SK-N-SH (cell line): ENCODE results near the gene PALLD. TPM values are rescaled to one million over a fixed set of nuclear protein-coding genes. Genes with fewer than 3 reads are reported as not detected.

Source experiments
- CTCF ChIA-PET: fragments of 300-600, 350-600 bp; formaldehyde crosslinking; extraction: SDS; loops from one replicate; lab custom pipeline; 2021; lab: Yijun Ruan, JAX
- POLR2A ChIA-PET: fragments of 350-600 bp; sonication (Branson Sonifier 250); formaldehyde crosslinking; extraction: SDS; loops from one replicate; lab custom pipeline; 2020; ENCODE audit warnings: antibody characterized with exemption, inconsistent platforms; lab: Yijun Ruan, JAX
- DNase-seq: peaks from one replicate; pipeline ENCODE4 v3.0.0; 2012
- H2AFZ ChIP-seq: fragments of 200-600 bp; sonication (generic); 2 replicates; pipeline ENCODE4 v1.8.1; 2016; ENCODE audit warnings: antibody characterized with exemption, mild to moderate bottlenecking, low read depth
- H3F3A ChIP-seq: fragments of 200-600 bp; sonication (generic); replicated peaks from 2 replicates; pipeline ENCODE3; 2016; ENCODE audit warnings: antibody characterized with exemption, mild to moderate bottlenecking; ENCODE audit not compliant: insufficient read depth
- H3K27ac ChIP-seq, 2 experiments: fragments of 200-500 bp in 1 of 2; fragments of 200-600 bp in 1 of 2; sonication (Bioruptor generic) in 1 of 2; sonication (generic), shearing (Covaris generic) in 1 of 2; 2 replicates each; pipeline versions ENCODE4 v1.5.1 to v1.6.1; 2014 to 2016; ENCODE audit warnings: low read depth in 2 of 2, inconsistent platforms in 1 of 2, low read length in 1 of 2, mild to moderate bottlenecking in 1 of 2, mixed read lengths in 1 of 2
- H3K27me3 ChIP-seq: fragments of 200-600 bp; sonication (generic), shearing (Covaris generic); 2 replicates; pipeline ENCODE4 v1.6.1; 2016; ENCODE audit warnings: mixed run types; ENCODE audit not compliant: insufficient read depth
- H3K36me3 ChIP-seq, 2 experiments: fragments of 200-500 bp in 1 of 2; fragments of 200-600 bp in 1 of 2; sonication (Bioruptor generic) in 1 of 2; sonication (generic) in 1 of 2; replicated peaks in 1 of 2; 2 replicates each; pipeline versions ENCODE3 to v1.5.1; 2014 to 2016; ENCODE audit warnings: low read length in 1 of 2, mild to moderate bottlenecking in 1 of 2; ENCODE audit not compliant: insufficient read depth in 2 of 2, control insufficient read depth in 1 of 2
- H3K4me1 ChIP-seq, 2 experiments: fragments of 200-500 bp in 1 of 2; fragments of 200-600 bp in 1 of 2; sonication (Bioruptor generic) in 1 of 2; sonication (generic), shearing (Covaris generic) in 1 of 2; 2 replicates each; pipeline versions ENCODE4 v1.5.1 to v1.6.1; 2014 to 2016; ENCODE audit warnings: low read depth in 1 of 2, low read length in 1 of 2, mixed run types in 1 of 2; ENCODE audit not compliant: insufficient read depth in 2 of 2, control insufficient read depth in 1 of 2
- H3K4me2 ChIP-seq: fragments of 200-600 bp; sonication (generic), shearing (Covaris generic); 2 replicates; pipeline ENCODE4 v1.6.1; 2017; ENCODE audit warnings: mixed run types
- H3K4me3 ChIP-seq, 2 experiments: fragments of 200-500 bp in 1 of 2; fragments of 200-600 bp in 1 of 2; sonication (Bioruptor generic) in 1 of 2; sonication (generic), shearing (Covaris generic) in 1 of 2; 2 replicates each; pipeline versions ENCODE4 v1.5.1 to v1.8.1; 2014 to 2016; ENCODE audit warnings: low read depth in 2 of 2, inconsistent platforms in 1 of 2, low read length in 1 of 2, mild to moderate bottlenecking in 1 of 2, mixed read lengths in 1 of 2, moderate library complexity in 1 of 2
- H3K79me2 ChIP-seq: fragments of 200-600 bp; sonication (generic); 2 replicates; pipeline ENCODE4 v1.8.1; 2017; ENCODE audit warnings: mild to moderate bottlenecking; ENCODE audit not compliant: insufficient read depth
- H3K9ac ChIP-seq: fragments of 200-600 bp; sonication (generic); 2 replicates; pipeline ENCODE4 v1.6.1; 2017; ENCODE audit warnings: mixed run types
- H3K9me2 ChIP-seq: fragments of 200-600 bp; sonication (generic); 2 replicates; pipeline ENCODE4 v1.6.1; 2017; ENCODE audit warnings: mixed run types
- H3K9me3 ChIP-seq: fragments of 200-600 bp; sonication (generic); 2 replicates; pipeline ENCODE4 v1.6.1; 2017; ENCODE audit warnings: mixed run types, mild to moderate bottlenecking, moderate library complexity
- H4K20me1 ChIP-seq: fragments of 200-600 bp; sonication (generic); 2 replicates; pipeline ENCODE4 v1.6.1; 2017; ENCODE audit warnings: mild to moderate bottlenecking, mixed run types; ENCODE audit not compliant: insufficient read depth
- CHD2 ChIP-seq: fragments of 150-350 bp; IDR thresholded peaks from 2 replicates; pipeline ENCODE4 v1.6.1; 2018; ENCODE audit warnings: low read length; ENCODE audit not compliant: partially characterized antibody
- FOSL2 ChIP-seq: IDR thresholded peaks from 2 replicates; pipeline ENCODE4 v1.4.0; 2012; ENCODE audit warnings: low read depth, mild to moderate bottlenecking, moderate library complexity, borderline replicate concordance
- FOXJ3 ChIP-seq: sonication (generic); formaldehyde crosslinking; IDR thresholded peaks from 2 replicates; pipeline ENCODE4 v1.5.1; 2020; ENCODE audit warnings: mild to moderate bottlenecking, missing genetic modification reagents
- JUND ChIP-seq: IDR thresholded peaks from 2 replicates; pipeline ENCODE4 v1.4.0; 2012
- MAX ChIP-seq: IDR thresholded peaks from 2 replicates; pipeline ENCODE4 v1.4.0; 2012; ENCODE audit warnings: low read depth
- MEF2A ChIP-seq: IDR thresholded peaks from 2 replicates; pipeline ENCODE4 v1.4.0; 2012; ENCODE audit warnings: low read depth, borderline replicate concordance
- MXI1 ChIP-seq: IDR thresholded peaks from 2 replicates; pipeline ENCODE4 v1.6.1; 2012; ENCODE audit warnings: mild to moderate bottlenecking, low read depth, low read length, improper control_type of control experiment
- NFIC ChIP-seq: IDR thresholded peaks from 2 replicates; pipeline ENCODE4 v1.4.0; 2012; ENCODE audit warnings: borderline replicate concordance
- PBX3 ChIP-seq: IDR thresholded peaks from 2 replicates; pipeline ENCODE4; 2012
- POLR2AphosphoS5 ChIP-seq: IDR thresholded peaks from 2 replicates; pipeline ENCODE4 v1.6.1; 2012; ENCODE audit warnings: low read depth, low read length
- RAD21 ChIP-seq: IDR thresholded peaks from 2 replicates; pipeline ENCODE4 v1.6.1; 2012; ENCODE audit warnings: mild to moderate bottlenecking, low read length
- RCOR1 ChIP-seq: fragments of 150-350 bp; IDR thresholded peaks from 2 replicates; pipeline ENCODE4 v1.6.1; 2017; ENCODE audit warnings: antibody characterized with exemption, low read length
- REST ChIP-seq: IDR thresholded peaks from 2 replicates; pipeline ENCODE4 v1.6.1; 2012; ENCODE audit warnings: mild to moderate bottlenecking, low read depth, low read length, moderate library complexity
- RFX5 ChIP-seq: IDR thresholded peaks from 2 replicates; pipeline ENCODE4 v1.6.1; 2012; ENCODE audit warnings: mild to moderate bottlenecking, improper control_type of control experiment, low read length
- RXRA ChIP-seq: IDR thresholded peaks from 2 replicates; pipeline ENCODE4 v1.4.0; 2012; ENCODE audit warnings: low read depth, mild to moderate bottlenecking, borderline replicate concordance
- SIN3A ChIP-seq: IDR thresholded peaks from 2 replicates; pipeline ENCODE4 v1.6.1; 2012; ENCODE audit warnings: low read depth, mild to moderate bottlenecking, low read length, moderate library complexity, borderline replicate concordance
- SMC3 ChIP-seq: IDR thresholded peaks from 2 replicates; pipeline ENCODE4 v1.6.1; 2012; ENCODE audit warnings: low read depth, low read length, improper control_type of control experiment
- TAF1 ChIP-seq: IDR thresholded peaks from 2 replicates; pipeline ENCODE4 v1.6.1; 2012; ENCODE audit warnings: low read depth, mild to moderate bottlenecking, low read length, moderate library complexity, borderline replicate concordance
- TCF12 ChIP-seq: IDR thresholded peaks from 2 replicates; pipeline ENCODE4 v1.4.0; 2012
- TEAD4 ChIP-seq: IDR thresholded peaks from 2 replicates; pipeline ENCODE4 v1.4.0; 2012; ENCODE audit warnings: mild to moderate bottlenecking, borderline replicate concordance; ENCODE audit not compliant: insufficient read depth
- USF1 ChIP-seq: IDR thresholded peaks from 2 replicates; pipeline ENCODE4 v1.4.0; 2012; ENCODE audit warnings: low read depth, borderline replicate concordance
- USF2 ChIP-seq: fragments of 150-350 bp; IDR thresholded peaks from 2 replicates; pipeline ENCODE4 v1.6.1; 2017; ENCODE audit warnings: antibody characterized with exemption, low read length, low read depth, borderline replicate concordance
- YY1 ChIP-seq: IDR thresholded peaks from 2 replicates; pipeline ENCODE4 v1.4.0; 2012; ENCODE audit warnings: low read depth, mild to moderate bottlenecking
- ZBTB33 ChIP-seq: IDR thresholded peaks from 2 replicates; pipeline ENCODE4 v1.4.0; 2012; ENCODE audit warnings: low read depth, borderline replicate concordance
- WGBS: methylation state at CpG from one replicate; pipeline ENCODE4 v1.1.6; 2017; ENCODE audit warnings: low lambda C conversion rate; 5-methylcytosine and 5-hydroxymethylcytosine counted together
- polyA plus RNA-seq, 3 experiments: library from polyadenylated mRNA; depleted of rRNA; stranded (reverse); fragments of >200 nt; gene quantifications; 2 replicates each; pipeline ENCODE4 v1.2.3, GENCODE V29; 2012

The PALLD gene
- polyA plus RNA-seq, 1 of the 3 experiments (the other 2 are of a cell fraction), result 33.0 TPM

- WGBS, result 48% methylated on average over 1 of the region's 1 CpG
- peak overlapping the region; percentile 37 for H3K9ac ChIP-seq
- H3K36me3 ChIP-seq, result no peaks in the 10 kb centered on the region
- peak overlapping the region; percentile 60 to 66; a peak in 3 of 4 replicates for H3K27ac ChIP-seq
- H4K20me1 ChIP-seq, result no peaks in the 10 kb centered on the region
- no peak for DNase-seq
- ChIA-PET CTCF (no interaction called here), POLR2A (no interaction called here)
- H3F3A ChIP-seq, result peaks cover 19% of the 10 kb centered on the region
- no peaks in the 10 kb centered on the region for H3K27me3 ChIP-seq
- no peaks in the 10 kb centered on the region for H3K9me2 ChIP-seq
- peak overlapping the region; percentile 36 for H3K4me2 ChIP-seq
- no peaks in the 10 kb centered on the region for H3K9me3 ChIP-seq
- peaks cover 8 to 61% of the 10 kb centered on the region in 2 experiments; a peak in 3 of 4 replicates for H3K4me1 ChIP-seq
- H3K4me3 ChIP-seq, result no peak overlapping the region
- no peaks in the 10 kb centered on the region for H3K79me2 ChIP-seq
- H2AFZ ChIP-seq, result peak overlapping the region; percentile 16; the same call in 1 of the 2 replicates
- TF ChIP-seq SIN3A (no peak), TCF12 (peak; percentile 57), TAF1 (no peak), RFX5 (no peak), ZBTB33 (no peak), NFIC (peak; percentile 85; the same call in 1 of the 2 replicates), TEAD4 (peak; percentile 69; the same call in 1 of the 2 replicates), MEF2A (no peak), RAD21 (no peak), RCOR1 (no peak), MXI1 (no peak), PBX3 (peak; percentile 44; the same call in 1 of the 2 replicates), POLR2AphosphoS5 (no peak), MAX (peak; percentile 70; the same call in 1 of the 2 replicates), CHD2 (no peak), JUND (no peak), SMC3 (no peak), FOSL2 (peak; percentile 10; the same call in 1 of the 2 replicates), USF2 (no peak), REST (no peak), RXRA (no peak), FOXJ3 (CRISPR knock-in tag) (no peak), YY1 (peak; percentile 63; the same call in 1 of the 2 replicates), USF1 (no peak)
These were observed 61.7 kb downstream of the PALLD start for GRCh38 chr4:168558599-168558998.
